ENCODE measurements around the gene HJV. TPM values are rescaled to one million over a fixed set of nuclear protein-coding genes. Genes with fewer than 3 reads are reported as not detected.
"Not testable (repeated sequence)": the region's sequence is repeated elsewhere in the genome, so short reads cannot be mapped to it uniquely, and the experiment has no call there.

HJV gene
- total RNA-seq, 6 experiments from 2014 or later, result 53.0 to 215 (median 109) TPM

DNA sequence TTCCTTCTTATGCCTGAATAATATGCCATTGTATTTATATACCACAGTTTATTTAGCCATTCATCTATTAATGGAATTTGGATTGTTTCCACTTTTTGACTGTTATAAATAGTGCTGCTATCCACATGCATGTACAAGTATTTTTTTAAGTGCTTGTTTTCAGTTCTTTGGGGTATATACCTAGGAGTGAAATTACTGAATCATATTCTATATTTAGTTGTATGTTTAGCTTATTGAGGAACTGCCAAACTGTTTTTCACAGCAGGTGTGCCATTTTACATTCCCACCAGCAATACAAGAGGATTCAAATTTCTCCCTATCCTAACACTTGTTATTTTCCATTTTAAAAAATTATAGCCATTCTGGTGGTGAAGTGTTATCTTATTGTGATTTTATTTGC is 7.6 kb upstream of the HJV start:
- ATAC-seq (no peak), DNase-seq (no peak)
- H3K4me3 ChIP-seq, result no peak overlapping the region
- no peak overlapping the region for H3K27ac ChIP-seq
- TF ChIP-seq, protein P1, sequence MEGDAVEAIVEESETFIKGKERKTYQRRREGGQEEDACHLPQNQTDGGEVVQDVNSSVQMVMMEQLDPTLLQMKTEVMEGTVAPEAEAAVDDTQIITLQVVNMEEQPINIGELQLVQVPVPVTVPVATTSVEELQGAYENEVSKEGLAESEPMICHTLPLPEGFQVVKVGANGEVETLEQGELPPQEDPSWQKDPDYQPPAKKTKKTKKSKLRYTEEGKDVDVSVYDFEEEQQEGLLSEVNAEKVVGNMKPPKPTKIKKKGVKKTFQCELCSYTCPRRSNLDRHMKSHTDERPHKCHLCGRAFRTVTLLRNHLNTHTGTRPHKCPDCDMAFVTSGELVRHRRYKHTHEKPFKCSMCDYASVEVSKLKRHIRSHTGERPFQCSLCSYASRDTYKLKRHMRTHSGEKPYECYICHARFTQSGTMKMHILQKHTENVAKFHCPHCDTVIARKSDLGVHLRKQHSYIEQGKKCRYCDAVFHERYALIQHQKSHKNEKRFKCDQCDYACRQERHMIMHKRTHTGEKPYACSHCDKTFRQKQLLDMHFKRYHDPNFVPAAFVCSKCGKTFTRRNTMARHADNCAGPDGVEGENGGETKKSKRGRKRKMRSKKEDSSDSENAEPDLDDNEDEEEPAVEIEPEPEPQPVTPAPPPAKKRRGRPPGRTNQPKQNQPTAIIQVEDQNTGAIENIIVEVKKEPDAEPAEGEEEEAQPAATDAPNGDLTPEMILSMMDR (IDR thresholded peaks at IDR 0.05), result no peak
- no peak for TF ChIP-seq POLR2A (IDR thresholded peaks at IDR 0.05)
- intact Hi-C loops (cut with DNase I), result no loop called here
- no peaks in the 10 kb centered on the region for H3K36me3 ChIP-seq
- H3K27me3 ChIP-seq, result no peaks in the 10 kb centered on the region
- no peaks in the 10 kb centered on the region for H3K9me3 ChIP-seq
- H3K4me1 ChIP-seq, result peaks cover 0 to 5% (median 0%) of the 10 kb centered on the region in 4 donors

DNA sequence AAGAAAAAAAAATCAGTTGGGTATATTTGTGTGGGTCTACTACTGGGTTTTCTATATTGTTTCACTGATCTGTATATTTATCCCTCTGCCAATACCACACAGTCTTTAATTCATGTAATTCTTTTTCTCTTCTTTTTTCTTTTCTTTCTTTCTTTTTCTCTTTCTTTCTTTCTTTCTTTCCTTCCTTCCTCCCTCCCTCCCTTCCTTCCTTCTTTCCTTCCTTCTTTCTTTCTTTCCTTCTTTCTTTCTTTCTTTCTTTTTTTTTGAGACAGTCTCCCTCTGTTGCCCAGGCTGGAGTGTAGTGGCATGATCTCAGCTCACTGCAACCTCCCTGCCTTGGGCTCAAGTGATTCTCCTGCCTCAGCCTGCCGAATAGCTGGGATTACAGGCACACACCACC is 5.1 kb upstream of the HJV start:
- ATAC-seq; DNase-seq; H3K4me3 ChIP-seq; H3K36me3 ChIP-seq; H3K9me3 ChIP-seq; H3K27ac ChIP-seq; H3K27me3 ChIP-seq; intact Hi-C loops (cut with DNase I); H3K4me1 ChIP-seq: not testable (repeated sequence)
- no CpG with 5 or more reads among the region's 1 CpG for WGBS (ENCODE audit: insufficient coverage, low coverage, low lambda C conversion rate, missing lambda C conversion rate)

DNA sequence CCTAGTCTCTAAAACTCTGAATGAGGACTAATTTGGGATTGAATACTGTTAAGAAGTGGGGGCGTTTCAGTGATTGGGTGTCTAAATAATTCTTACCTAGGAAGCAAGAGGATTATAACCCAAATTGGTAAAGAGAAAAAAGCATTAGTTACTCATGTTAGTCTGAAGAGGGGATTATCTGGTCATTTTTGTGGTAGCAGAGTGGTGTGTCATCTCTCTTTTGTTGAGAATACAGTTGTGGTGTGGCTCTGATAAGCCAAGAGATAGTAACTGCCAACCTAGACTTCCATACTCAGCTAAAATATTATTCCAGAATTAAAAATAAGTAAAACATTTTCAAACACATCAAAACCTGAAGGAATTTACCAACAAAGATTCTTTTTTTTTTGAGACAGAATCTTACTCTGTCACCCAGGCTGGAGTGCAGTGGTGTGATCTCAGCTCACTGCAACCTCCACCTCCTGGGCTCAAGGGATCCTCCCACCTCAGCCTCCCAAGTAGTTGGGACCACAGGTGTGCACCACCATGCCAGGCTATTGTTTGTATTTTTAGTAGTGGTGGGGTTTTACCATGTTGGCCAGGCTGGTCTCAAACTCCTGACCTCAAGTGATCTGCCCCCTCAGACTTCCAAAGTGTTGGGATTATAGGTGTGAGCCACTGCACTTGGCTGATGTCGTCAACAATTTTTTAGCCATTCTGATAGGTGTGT is 4.4 kb upstream of the HJV start:
- H3K27me3 ChIP-seq; ATAC-seq; H3K4me3 ChIP-seq; H3K36me3 ChIP-seq; intact Hi-C loops (cut with DNase I); H3K4me1 ChIP-seq; H3K27ac ChIP-seq; H3K9me3 ChIP-seq; DNase-seq: not testable (repeated sequence)
- WGBS (ENCODE audit: insufficient coverage, low coverage, low lambda C conversion rate, missing lambda C conversion rate), result 70% methylated on average over 2 of the region's 2 CpGs

DNA sequence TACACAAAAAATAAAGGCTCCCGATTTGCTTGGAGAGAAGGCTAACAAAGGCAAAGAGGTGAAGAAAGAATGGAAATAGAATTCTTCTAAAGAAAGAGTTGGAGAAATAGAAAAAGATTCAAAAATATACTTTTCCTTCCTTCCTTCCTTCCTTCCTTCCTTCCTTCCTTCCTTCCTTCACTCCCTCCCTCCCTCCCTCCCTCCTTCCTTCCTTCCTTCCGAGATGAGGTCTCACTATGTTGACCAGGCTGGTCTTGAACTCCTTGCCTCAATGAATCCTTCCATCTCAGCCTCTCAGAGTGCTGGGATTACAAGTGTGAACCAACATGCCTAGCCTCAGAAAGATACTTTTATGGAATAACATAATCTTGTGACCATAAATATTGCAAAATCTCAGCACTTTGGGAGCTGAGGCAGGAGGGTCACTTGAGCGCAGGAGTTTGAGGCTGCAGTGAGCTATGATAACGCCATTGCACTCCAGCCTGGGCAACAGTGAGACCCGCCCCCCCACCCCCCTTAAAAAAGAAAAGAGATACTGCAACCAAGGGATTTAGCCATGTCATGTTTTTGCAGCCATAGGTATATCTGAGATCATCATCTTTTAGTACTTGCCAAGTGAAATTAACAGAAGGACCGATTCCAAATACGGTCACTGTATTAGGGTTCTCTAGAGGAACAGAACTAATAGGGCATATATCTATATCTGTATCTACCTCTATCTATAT is 1.0 kb upstream of the HJV start:
- 79% methylated on average over 7 of the region's 7 CpGs for WGBS (ENCODE audit: insufficient coverage, low coverage, low lambda C conversion rate, missing lambda C conversion rate)
- intact Hi-C loops (cut with DNase I), result no loop called here
- H3K36me3 ChIP-seq, result peaks cover 0 to 15% (median 0%) of the 10 kb centered on the region in 4 donors

DNA sequence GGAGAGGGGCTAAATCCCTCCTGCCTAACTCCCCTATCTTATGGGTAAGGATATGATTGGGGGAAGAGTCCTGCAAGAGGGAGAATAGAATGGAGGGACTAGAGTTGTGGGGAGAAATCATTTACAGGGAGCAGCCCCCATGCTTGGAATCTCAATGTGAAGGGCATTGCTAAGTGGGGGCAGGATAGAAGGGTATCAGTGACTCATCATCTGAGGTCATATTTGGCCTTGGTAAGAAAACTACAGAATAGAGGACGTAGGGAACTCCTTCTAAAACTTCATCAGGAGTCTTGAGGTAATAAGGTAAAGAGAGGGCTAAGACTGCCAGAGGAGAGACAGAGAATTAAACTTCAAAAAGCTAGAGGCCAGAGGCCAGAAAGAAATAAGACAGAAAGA is 487 bp downstream of the HJV start:
- Histone ChIP-seq H3K27me3 (no peaks in the 10 kb centered on the region), H3K27ac (peak overlapping the region; percentile 83 to 91 (median 89)), H3K4me1 (peaks cover 0 to 12% (median 0%) of the 10 kb centered on the region in 4 donors)

More for the DNA sequence above, 1.0 kb upstream of the HJV start:
- Histone ChIP-seq H3K4me3 (no peak overlapping the region), H3K27ac (peak overlapping the region in 2 of 3 donors; percentile 89 to 91), H3K9me3 (no peaks in the 10 kb centered on the region), H3K4me1 (peaks cover 0 to 12% (median 0%) of the 10 kb centered on the region in 4 donors), H3K27me3 (no peaks in the 10 kb centered on the region)
- no peak for TF ChIP-seq POLR2A (IDR thresholded peaks at IDR 0.05)
- TF ChIP-seq, protein P1 (IDR thresholded peaks at IDR 0.05), result no peak
- DNase-seq, result no peak
- ATAC-seq, result no peak

More for the DNA sequence above, 487 bp downstream of the HJV start:
- 11% methylated on average over 1 of the region's 1 CpG for whole genome bisulfite sequencing (ENCODE audit: insufficient coverage, low coverage, low lambda C conversion rate, missing lambda C conversion rate)
- intact Hi-C loops (cut with DNase I), result no loop called here
- peak in 3 of 4 donors; percentile 11 to 51 (median 15) for ATAC-seq
- Histone ChIP-seq H3K36me3 (peaks cover 0 to 16% (median 0%) of the 10 kb centered on the region in 4 donors), H3K9me3 (no peaks in the 10 kb centered on the region), H3K4me3 (peak overlapping the region; percentile 40 to 58 (median 56))
- no peak for DNase-seq
- TF ChIP-seq, protein P1 (IDR thresholded peaks at IDR 0.05), result no peak
- no peak for TF ChIP-seq POLR2A (IDR thresholded peaks at IDR 0.05)
